A549 treated with DMSO at 1 μM for 4 hours (cell line): ENCODE results near the gene CCNH. TPM values are rescaled to one million over a fixed set of nuclear protein-coding genes. Genes with fewer than 3 reads are reported as not detected.

Experiments used
- total RNA-seq: library from RNA; stranded (reverse); fragments of 200-300 nt; extraction: Qiagen RNA extraction; gene quantifications from 5 replicates; pipeline ENCODE4 v1.2.3, GENCODE V29; 2022; ENCODE audit warnings: low read depth

CCNH gene
- total RNA-seq = 40.6 to 62.1 TPM (median 46.3 TPM) in 5 replicates

GRCh38 chr5:87412630-87413342 lies at the start of gene CCNH:
CCNH (minus strand) TSS chr5:87412930; CDS start chr5:87412794, 136 bp downstream.

Other genes with a start within 250 kb of the CCNH start
- gene RASA1, start 145.0 kb downstream of the CCNH start, total RNA-seq = 21.0 to 30.7 TPM (median 26.7 TPM) in 5 replicates